H9 (cell line): Measurements from ENCODE around the gene TMEM115. TPM values are rescaled to one million over a fixed set of nuclear protein-coding genes. Genes with fewer than 3 reads are reported as not detected.

Experiments used
- total RNA-seq: library from RNA; stranded (reverse); gene quantifications from 2 replicates; pipeline ENCODE4 v1.2.1, GENCODE V29; 2021

TMEM115 gene
- total RNA-seq, 1 experiment from 2014 or later, result 32.3 TPM

Other genes starting within 250 kb of the TMEM115 start
- gene SEMA3F, start 204.2 kb downstream of the TMEM115 start, total RNA-seq, result 11.9 and 14.3 TPM in 2 replicates
- gene GNAT1, start 167.9 kb downstream of the TMEM115 start, total RNA-seq, result 0.18 TPM in 1 of 2 replicates, not detected in the other
- 1.4 and 3.2 TPM in 2 replicates for gene SLC38A3, start 154.2 kb downstream of the TMEM115 start, total RNA-seq
- 210 and 218 TPM in 2 replicates for gene GNAI2, start 123.3 kb downstream of the TMEM115 start, total RNA-seq
- gene SEMA3B, start 90.4 kb downstream of the TMEM115 start, total RNA-seq, result 4.4 and 6.4 TPM in 2 replicates
- 0.24 and 0.50 TPM in 2 replicates for gene LSMEM2, start 80.4 kb downstream of the TMEM115 start, total RNA-seq
- 107 and 109 TPM in 2 replicates for gene IFRD2, start 67.1 kb downstream of the TMEM115 start, total RNA-seq
- 2.3 and 3.1 TPM in 2 replicates for gene HYAL3, start 60.1 kb downstream of the TMEM115 start, total RNA-seq
- gene NAA80, start 60.1 kb downstream of the TMEM115 start, total RNA-seq, result 4.9 and 6.0 TPM in 2 replicates
- gene HYAL1, start 55.9 kb downstream of the TMEM115 start, total RNA-seq, result 2.0 and 2.2 TPM in 2 replicates
- gene HYAL2, start 36.8 kb downstream of the TMEM115 start, total RNA-seq, result 51.9 and 57.6 TPM in 2 replicates
- gene TUSC2, start 31.3 kb downstream of the TMEM115 start, total RNA-seq, result 33.5 and 35.5 TPM in 2 replicates
- gene RASSF1, start 18.7 kb downstream of the TMEM115 start, total RNA-seq, result 15.1 and 15.8 TPM in 2 replicates
- 0.61 and 1.4 TPM in 2 replicates for gene ZMYND10, start 13.8 kb downstream of the TMEM115 start, total RNA-seq
- 23.0 and 23.4 TPM in 2 replicates for gene NPRL2, start 8.7 kb downstream of the TMEM115 start, total RNA-seq
- gene CYB561D2, start 8.7 kb downstream of the TMEM115 start, total RNA-seq, result 16.8 and 19.0 TPM in 2 replicates
- gene CACNA2D2, start 144.1 kb upstream of the TMEM115 start, total RNA-seq, result 27.7 and 28.1 TPM in 2 replicates
- gene C3orf18, start 208.2 kb upstream of the TMEM115 start, total RNA-seq, result 5.5 and 7.1 TPM in 2 replicates
- 11.6 and 12.5 TPM in 2 replicates for gene HEMK1, start 210.0 kb upstream of the TMEM115 start, total RNA-seq